CD4-positive, alpha-beta T cell (primary cell): Measurements from ENCODE around the gene WWOX. TPM values are rescaled to one million over a fixed set of nuclear protein-coding genes. Genes with fewer than 3 reads are reported as not detected.

Experiments used
- ATAC-seq: fragments of 200-7000 bp; cut with Tn5 transposase; one replicate; pipeline ENCODE4 v1.10.0; 2022; ENCODE audit warnings: mild to moderate bottlenecking; ENCODE audit not compliant: poor library complexity
- CTCF ChIA-PET: fragments of 350-600 bp; sonication (Branson Sonifier 250); formaldehyde crosslinking; loops from one replicate; lab custom pipeline; 2021; ENCODE audit warnings: antibody characterized with exemption, inconsistent platforms; lab: Charles Lee
- POLR2A ChIA-PET: fragments of 350-600 bp; sonication (Branson Sonifier 250); formaldehyde crosslinking; loops from one replicate; lab custom pipeline; 2021; ENCODE audit warnings: antibody characterized with exemption, inconsistent platforms; lab: Charles Lee
- DNase-seq, 14 experiments: peaks; one replicate each; pipeline ENCODE4 v3.0.0-alpha.2; 2013 to 2020; ENCODE audit warnings: mixed read lengths in 2 of 14
- H3K27ac ChIP-seq, 2 donors: one replicate each; pipeline versions ENCODE4 v1.5.1 to v1.7.0; 2013; ENCODE audit warnings: low read length in 2 of 2, low read depth in 1 of 2, mild to moderate bottlenecking in 1 of 2
- H3K27me3 ChIP-seq, 2 experiments: 1 replicate in 1 of 2; 2 replicates in 1 of 2; pipeline versions ENCODE4 v1.6.1 to v1.7.0; 2013; ENCODE audit warnings: low read length in 2 of 2, control low read depth in 1 of 2, mild to moderate bottlenecking in 1 of 2, moderate library complexity in 1 of 2; ENCODE audit not compliant: insufficient read depth in 2 of 2, control insufficient read depth in 1 of 2
- H3K36me3 ChIP-seq: one replicate; pipeline ENCODE4 v1.6.1; 2013; ENCODE audit warnings: low read length, control low read depth; ENCODE audit not compliant: insufficient read depth
- H3K4me1 ChIP-seq: one replicate; pipeline ENCODE4 v1.6.1; 2013; ENCODE audit warnings: low read length, control low read depth; ENCODE audit not compliant: insufficient read depth
- H3K4me3 ChIP-seq: one replicate; pipeline ENCODE4 v1.5.1; 2013; ENCODE audit warnings: mild to moderate bottlenecking, low read length, moderate library complexity
- H3K9me3 ChIP-seq, 2 experiments: 1 replicate in 1 of 2; 2 replicates in 1 of 2; pipeline versions ENCODE4 v1.6.1 to v1.7.0; 2013; ENCODE audit warnings: low read length in 2 of 2, mild to moderate bottlenecking in 2 of 2, control low read depth in 1 of 2, moderate library complexity in 1 of 2; ENCODE audit not compliant: control insufficient read depth in 1 of 2, insufficient read depth in 1 of 2
- H3K27ac Mint-ChIP-seq: one replicate; pipeline ENCODE4 v1.8.0; 2020; ENCODE audit warnings: mixed read lengths
- H3K27me3 Mint-ChIP-seq: one replicate; pipeline ENCODE4 v1.8.0; 2021; ENCODE audit warnings: mixed read lengths
- H3K36me3 Mint-ChIP-seq: one replicate; pipeline ENCODE4 v1.8.0; 2021; ENCODE audit warnings: low read depth, mixed read lengths
- H3K4me1 Mint-ChIP-seq: one replicate; pipeline ENCODE4 v1.8.0; 2021; ENCODE audit warnings: low read depth, mixed read lengths
- H3K4me3 Mint-ChIP-seq: one replicate; pipeline ENCODE4 v1.8.0; 2020; ENCODE audit warnings: mild to moderate bottlenecking, mixed read lengths
- H3K9me3 Mint-ChIP-seq: one replicate; pipeline ENCODE4 v1.8.0; 2020; ENCODE audit warnings: mixed read lengths
- CTCF ChIP-seq: fragments of 200-600 bp; IDR thresholded peaks from one replicate; pipeline ENCODE4 v1.8.0; 2022; ENCODE audit warnings: antibody characterized with exemption, mild to moderate bottlenecking
- intact Hi-C, 2 experiments: fragments of 100-400 bp; cut with DNase I in 1 of 2; cut with micrococcal nuclease in 1 of 2; formaldehyde crosslinking; loops; one replicate each; pipeline versions ENCODE4 v1.15.1 to v1.9.0; 2023 to 2025; cut with DNase I, micrococcal nuclease
- total RNA-seq, 174 experiments: library from RNA in 2 of 174; stranded (reverse) in 2 of 174; gene quantifications; one replicate each; pipeline ENCODE4 v1.2.3 and lab custom pipeline; 2021 to 2026

Gene WWOX
- total RNA-seq, 2 experiments from 2014 or later, result 19.3 to 21.7 TPM

- Histone ChIP-seq H3K4me1 (no peaks in the 10 kb centered on the region), H3K4me3 (no peak overlapping the region), H3K27me3 (no peaks in the 10 kb centered on the region), H3K36me3 (no peaks in the 10 kb centered on the region), H3K9me3 (no peaks in the 10 kb centered on the region), H3K27ac (no peak overlapping the region)
- POLR2A ChIA-PET, result no interaction called here
- CTCF ChIA-PET, result no interaction called here
- H3K9me3 Mint-ChIP-seq, result no peaks in the 10 kb centered on the region
- ATAC-seq (no peak), DNase-seq (no peak)
- no peak overlapping the region for H3K27ac Mint-ChIP-seq
- no peaks in the 10 kb centered on the region for H3K27me3 Mint-ChIP-seq
- no peak for TF ChIP-seq CTCF
- no peaks in the 10 kb centered on the region for H3K36me3 Mint-ChIP-seq
- no peaks in the 10 kb centered on the region for H3K4me1 Mint-ChIP-seq
- no peak overlapping the region for H3K4me3 Mint-ChIP-seq
- intact Hi-C loops, result no loop called here
Observed at GRCh38 chr16:78289373-78289772, 189.9 kb downstream of the WWOX start.

- DNase-seq, result no peak
- POLR2A ChIA-PET, result no interaction called here
- no peak for ATAC-seq
- H3K27me3 Mint-ChIP-seq, result no peaks in the 10 kb centered on the region
- no peaks in the 10 kb centered on the region for H3K4me1 Mint-ChIP-seq
- no peaks in the 10 kb centered on the region for H3K36me3 Mint-ChIP-seq
- H3K4me3 ChIP-seq, result no peak overlapping the region
- TF ChIP-seq CTCF, result no peak
- H3K9me3 Mint-ChIP-seq, result no peaks in the 10 kb centered on the region
- H3K27ac ChIP-seq, result no peak overlapping the region
- no peaks in the 10 kb centered on the region for H3K4me1 ChIP-seq
- no peaks in the 10 kb centered on the region for H3K36me3 ChIP-seq
- no peak overlapping the region for H3K4me3 Mint-ChIP-seq
- no peak overlapping the region for H3K27ac Mint-ChIP-seq
- H3K9me3 ChIP-seq, result no peaks in the 10 kb centered on the region
- CTCF ChIA-PET, result no interaction called here
- no peaks in the 10 kb centered on the region for H3K27me3 ChIP-seq
- intact Hi-C loops, result no loop called here
Observed at GRCh38 chr16:78289844-78290277, 190.4 kb downstream of the WWOX start.

- H3K27ac Mint-ChIP-seq, result no peak overlapping the region
Observed at GRCh38 chr16:78290395-78290794, 190.9 kb downstream of the WWOX start.

More at GRCh38 chr16:78290395-78290794, 190.9 kb downstream of the WWOX start:
- POLR2A ChIA-PET, result no interaction called here
- Mint-ChIP-seq H3K4me3 (no peak overlapping the region), H3K4me1 (no peaks in the 10 kb centered on the region), H3K36me3 (no peaks in the 10 kb centered on the region), H3K27me3 (no peaks in the 10 kb centered on the region), H3K9me3 (no peaks in the 10 kb centered on the region)
- intact Hi-C loops, result no loop called here
- ATAC-seq (no peak), DNase-seq (no peak)
- H3K4me1 ChIP-seq, result no peaks in the 10 kb centered on the region
- no peaks in the 10 kb centered on the region for H3K36me3 ChIP-seq
- no peaks in the 10 kb centered on the region for H3K27me3 ChIP-seq
- no peak overlapping the region for H3K27ac ChIP-seq
- no peak overlapping the region for H3K4me3 ChIP-seq
- CTCF ChIA-PET, result no interaction called here
- TF ChIP-seq CTCF, result no peak
- H3K9me3 ChIP-seq, result no peaks in the 10 kb centered on the region
